Right ventricle myocardium superior (tissue), 1 donor: Measurements from ENCODE around the gene CNIH3. TPM values are rescaled to one million over a fixed set of nuclear protein-coding genes. Genes with fewer than 3 reads are reported as not detected.

ENCODE experiments used
- ATAC-seq: fragments of 200-7000 bp; cut with Tn5 transposase; one replicate; pipeline ENCODE4 v1.9.1; 2020; ENCODE audit warnings: mild to moderate bottlenecking; ENCODE audit not compliant: poor library complexity
- DNase-seq: peaks from one replicate; pipeline ENCODE4 v3.0.0-alpha.2; 2020
- intact Hi-C: fragments of 100-400 bp; cut with DNase I; formaldehyde crosslinking; loops from one replicate; pipeline ENCODE4 v1.11.2; 2022
- total RNA-seq: library from RNA; stranded (reverse); fragmentation: NEBNext Ultra II Directional; extraction: Animal tissue kit (Norgen Biotek cat#: 25700); gene quantifications from one replicate; pipeline ENCODE4 v1.2.1, GENCODE V29; 2021
- donor health status: DM: no; HTN: yes; CAD: no; lungs with severe emphysema.

Gene CNIH3
- total RNA-seq, 1 donor from 2014 or later, result 1.2 TPM

GRCh38 chr1:224751624-224752311, 135.7 kb downstream of the CNIH3 start:
- intact Hi-C loops, result no loop called here
- DNase-seq (no peak), ATAC-seq (no peak)

- no peak for DNase-seq
- intact Hi-C loops, result no loop called here
- ATAC-seq, result no peak
Observed at GRCh38 chr1:224753491-224753890, 137.4 kb downstream of the CNIH3 start.

- intact Hi-C loops, result no loop called here
Observed at GRCh38 chr1:224755586-224755985, 139.5 kb downstream of the CNIH3 start.

GRCh38 chr1:224757508-224757907, 141.4 kb downstream of the CNIH3 start:
- DNase-seq (no peak), ATAC-seq (no peak)
- intact Hi-C loops, result no loop called here

More at GRCh38 chr1:224755586-224755985, 139.5 kb downstream of the CNIH3 start:
- ATAC-seq (no peak), DNase-seq (no peak)

- intact Hi-C loops, result no loop called here
- ATAC-seq, result no peak
Observed at GRCh38 chr1:224759135-224759534, 143.0 kb downstream of the CNIH3 start.

GRCh38 chr1:224759681-224760091, 143.6 kb downstream of the CNIH3 start:
- ATAC-seq, result no peak
- intact Hi-C loops, result no loop called here

More at GRCh38 chr1:224759135-224759534, 143.0 kb downstream of the CNIH3 start:
- DNase-seq, result no peak

GRCh38 chr1:224760163-224760562, 144.0 kb downstream of the CNIH3 start:
- no peak for DNase-seq
- no peak for ATAC-seq
- intact Hi-C loops, result no loop called here

More at GRCh38 chr1:224759681-224760091, 143.6 kb downstream of the CNIH3 start:
- no peak for DNase-seq

- ATAC-seq (no peak), DNase-seq (no peak)
- intact Hi-C loops, result no loop called here
Observed at GRCh38 chr1:224761245-224761644, 145.1 kb downstream of the CNIH3 start.

GRCh38 chr1:224762046-224762445, 145.9 kb downstream of the CNIH3 start:
- intact Hi-C loops, result no loop called here
- DNase-seq, result no peak
- no peak for ATAC-seq

- DNase-seq (no peak), ATAC-seq (no peak)
- intact Hi-C loops, result no loop called here
Observed at GRCh38 chr1:224762701-224763100, 146.6 kb downstream of the CNIH3 start.

- ATAC-seq (no peak), DNase-seq (peak; percentile 42)
- intact Hi-C loops, result no loop called here
Observed at GRCh38 chr1:224763126-224763775, 147.1 kb downstream of the CNIH3 start.

- intact Hi-C loops, result no loop called here
- ATAC-seq, result no peak
- no peak for DNase-seq
Observed at GRCh38 chr1:224766266-224766665, 150.1 kb downstream of the CNIH3 start.

GRCh38 chr1:224767031-224767430, 150.9 kb downstream of the CNIH3 start:
- ATAC-seq (no peak), DNase-seq (no peak)
- intact Hi-C loops, result no loop called here

GRCh38 chr1:224767676-224768075, 151.6 kb downstream of the CNIH3 start:
- intact Hi-C loops, result no loop called here
- ATAC-seq (no peak), DNase-seq (no peak)

GRCh38 chr1:224768971-224769370, 152.9 kb downstream of the CNIH3 start:
- DNase-seq (no peak), ATAC-seq (no peak)
- intact Hi-C loops, result no loop called here

GRCh38 chr1:224769452-224770335, 153.6 kb downstream of the CNIH3 start:
- DNase-seq (no peak), ATAC-seq (no peak)
- intact Hi-C loops, result no loop called here

GRCh38 chr1:224770336-224770693, 154.2 kb downstream of the CNIH3 start:
- intact Hi-C loops, result no loop called here
- ATAC-seq (peak; percentile 46), DNase-seq (no peak)

GRCh38 chr1:224773646-224774045, 157.5 kb downstream of the CNIH3 start:
- ATAC-seq (no peak), DNase-seq (no peak)
- intact Hi-C loops, result no loop called here

GRCh38 chr1:224774378-224774777, 158.3 kb downstream of the CNIH3 start:
- ATAC-seq (no peak), DNase-seq (no peak)
- intact Hi-C loops, result no loop called here

GRCh38 chr1:224777180-224777579, 161.1 kb downstream of the CNIH3 start:
- intact Hi-C loops, result no loop called here
- DNase-seq (no peak), ATAC-seq (no peak)
